ENCODE measurements around the gene CACNA1C.

Gene CACNA1C

DNA sequence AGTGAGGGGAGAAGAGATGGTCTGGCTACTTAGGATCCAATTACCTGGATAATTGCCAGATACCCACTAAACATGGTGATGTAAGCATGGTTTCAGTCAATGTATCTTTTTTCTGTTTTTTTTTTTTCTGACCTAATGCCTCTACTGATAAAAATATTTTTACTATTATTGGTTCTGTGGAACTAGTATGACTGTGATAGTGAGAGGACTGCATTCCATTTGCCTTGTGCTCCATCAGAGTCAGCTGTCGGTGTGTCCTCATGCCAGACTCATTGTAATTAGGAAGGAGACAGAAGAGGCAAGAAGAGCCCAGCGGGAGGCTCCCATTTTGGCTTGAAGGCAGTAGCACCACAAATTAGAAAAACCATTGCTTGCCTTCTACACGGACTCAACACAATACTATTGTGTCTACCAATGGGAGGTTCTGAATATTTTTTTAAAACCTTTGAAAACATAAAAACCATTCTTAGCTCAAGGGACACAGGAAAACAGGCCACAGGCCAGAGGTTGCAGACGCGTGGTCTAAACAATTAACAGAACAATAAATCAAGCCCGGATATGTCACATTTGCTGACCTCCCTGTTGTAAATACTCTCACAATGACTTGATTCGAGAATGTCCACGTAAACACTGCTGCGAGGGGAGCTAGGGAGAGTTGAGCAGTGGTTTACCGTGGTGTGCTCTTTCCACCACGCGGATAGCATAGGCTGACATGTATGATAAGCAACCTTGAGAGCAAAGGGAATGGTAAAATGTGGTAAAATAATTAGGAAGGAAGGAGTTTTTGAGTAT is 35.0 kb upstream of the CACNA1C start:
- no peak overlapping the region for H3K4me3 ChIP-seq (ENCODE audit: low read depth, low read length)
- TF ChIP-seq, protein P1, sequence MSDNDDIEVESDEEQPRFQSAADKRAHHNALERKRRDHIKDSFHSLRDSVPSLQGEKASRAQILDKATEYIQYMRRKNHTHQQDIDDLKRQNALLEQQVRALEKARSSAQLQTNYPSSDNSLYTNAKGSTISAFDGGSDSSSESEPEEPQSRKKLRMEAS (IDR thresholded peaks at IDR 0.05; ENCODE audit: low read depth, low read length), result no peak
- TF ChIP-seq, protein P2, sequence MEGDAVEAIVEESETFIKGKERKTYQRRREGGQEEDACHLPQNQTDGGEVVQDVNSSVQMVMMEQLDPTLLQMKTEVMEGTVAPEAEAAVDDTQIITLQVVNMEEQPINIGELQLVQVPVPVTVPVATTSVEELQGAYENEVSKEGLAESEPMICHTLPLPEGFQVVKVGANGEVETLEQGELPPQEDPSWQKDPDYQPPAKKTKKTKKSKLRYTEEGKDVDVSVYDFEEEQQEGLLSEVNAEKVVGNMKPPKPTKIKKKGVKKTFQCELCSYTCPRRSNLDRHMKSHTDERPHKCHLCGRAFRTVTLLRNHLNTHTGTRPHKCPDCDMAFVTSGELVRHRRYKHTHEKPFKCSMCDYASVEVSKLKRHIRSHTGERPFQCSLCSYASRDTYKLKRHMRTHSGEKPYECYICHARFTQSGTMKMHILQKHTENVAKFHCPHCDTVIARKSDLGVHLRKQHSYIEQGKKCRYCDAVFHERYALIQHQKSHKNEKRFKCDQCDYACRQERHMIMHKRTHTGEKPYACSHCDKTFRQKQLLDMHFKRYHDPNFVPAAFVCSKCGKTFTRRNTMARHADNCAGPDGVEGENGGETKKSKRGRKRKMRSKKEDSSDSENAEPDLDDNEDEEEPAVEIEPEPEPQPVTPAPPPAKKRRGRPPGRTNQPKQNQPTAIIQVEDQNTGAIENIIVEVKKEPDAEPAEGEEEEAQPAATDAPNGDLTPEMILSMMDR (IDR thresholded peaks at IDR 0.05; ENCODE audit: low read depth, low read length), result no peak
- TF ChIP-seq MYC (IDR thresholded peaks at IDR 0.05; ENCODE audit: low read depth, low read length), result no peak
- TF ChIP-seq POLR2A (IDR thresholded peaks at IDR 0.05; ENCODE audit: extremely low read depth, insufficient read length), result no peak
- no peak for DNase-seq (ENCODE audit: low read depth)

DNA sequence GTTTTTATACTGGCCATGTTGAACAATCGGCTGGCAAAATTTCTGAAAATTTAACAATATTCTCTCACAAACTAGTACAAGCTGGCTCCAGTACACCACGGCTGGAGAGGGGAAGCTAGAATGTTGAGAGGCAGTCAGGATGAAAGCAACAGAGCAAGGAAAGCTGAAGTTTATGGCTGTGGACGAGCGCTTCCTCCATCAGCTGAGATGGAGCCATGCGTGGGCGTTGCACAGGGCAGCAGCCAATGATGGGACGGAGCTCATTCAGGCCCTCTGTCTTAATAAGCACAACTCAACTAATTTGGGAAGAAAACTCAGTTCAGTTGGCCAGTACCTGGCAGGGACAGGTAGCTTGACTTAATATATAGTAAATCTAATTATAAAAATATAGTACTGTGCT is 34.4 kb upstream of the CACNA1C start:
- DNase-seq (ENCODE audit: low read depth), result no peak
- TF ChIP-seq POLR2A (IDR thresholded peaks at IDR 0.05; ENCODE audit: extremely low read depth, insufficient read length), result no peak
- H3K4me3 ChIP-seq (ENCODE audit: low read depth, low read length), result no peak overlapping the region

DNA sequence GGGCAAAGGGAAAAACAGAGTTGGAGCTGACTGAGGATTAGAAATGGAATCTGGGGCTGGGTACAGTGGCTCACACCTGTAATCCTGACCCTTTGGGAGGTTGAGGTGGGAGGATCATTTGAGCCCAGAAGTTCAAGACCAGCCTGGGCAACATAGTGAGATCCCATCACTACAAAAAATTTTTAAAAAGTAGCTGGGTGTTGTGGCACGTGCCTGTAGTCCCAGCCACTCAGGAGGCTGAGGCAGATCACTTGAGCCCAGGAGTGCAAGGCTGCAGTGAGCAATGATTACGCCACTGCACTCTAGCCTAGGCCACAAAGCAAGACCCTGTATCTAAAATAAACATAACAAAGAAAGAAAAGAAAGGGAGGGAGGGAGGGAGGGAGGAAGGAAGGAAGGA is 33.7 kb upstream of the CACNA1C start:
- no peak for DNase-seq (ENCODE audit: low read depth)
- no peak overlapping the region for H3K4me3 ChIP-seq (ENCODE audit: low read depth, low read length)
- TF ChIP-seq, protein P2 (IDR thresholded peaks at IDR 0.05; ENCODE audit: low read depth, low read length), result no peak

DNA sequence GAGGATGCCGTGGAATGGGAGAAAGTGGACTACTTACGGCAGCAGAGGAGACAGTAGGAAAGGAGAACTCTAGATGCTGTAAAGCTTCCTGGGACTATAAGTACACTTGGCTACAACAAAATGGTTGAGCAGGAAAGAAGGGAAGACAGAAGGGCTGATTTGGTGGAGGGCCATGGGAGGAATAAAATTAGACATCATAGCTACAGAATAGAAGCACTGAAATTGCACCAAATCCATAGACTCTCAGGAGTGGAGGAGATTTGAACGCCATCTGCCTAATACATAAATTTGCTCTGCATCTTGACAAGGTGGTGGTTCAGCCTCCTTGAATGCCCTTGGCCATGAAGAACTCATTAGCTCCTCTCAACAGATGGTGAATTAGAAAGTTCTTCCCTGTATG is 32.3 kb upstream of the CACNA1C start:
- no peak overlapping the region for H3K4me3 ChIP-seq (ENCODE audit: low read depth, low read length)
- DNase-seq (ENCODE audit: low read depth), result no peak
- TF ChIP-seq POLR2A (IDR thresholded peaks at IDR 0.05; ENCODE audit: extremely low read depth, insufficient read length) (no peak), MYC (IDR thresholded peaks at IDR 0.05; ENCODE audit: low read depth, low read length) (no peak)
- TF ChIP-seq, protein P1 (IDR thresholded peaks at IDR 0.05; ENCODE audit: low read depth, low read length), result no peak
- TF ChIP-seq, protein P2 (IDR thresholded peaks at IDR 0.05; ENCODE audit: low read depth, low read length), result no peak

DNA sequence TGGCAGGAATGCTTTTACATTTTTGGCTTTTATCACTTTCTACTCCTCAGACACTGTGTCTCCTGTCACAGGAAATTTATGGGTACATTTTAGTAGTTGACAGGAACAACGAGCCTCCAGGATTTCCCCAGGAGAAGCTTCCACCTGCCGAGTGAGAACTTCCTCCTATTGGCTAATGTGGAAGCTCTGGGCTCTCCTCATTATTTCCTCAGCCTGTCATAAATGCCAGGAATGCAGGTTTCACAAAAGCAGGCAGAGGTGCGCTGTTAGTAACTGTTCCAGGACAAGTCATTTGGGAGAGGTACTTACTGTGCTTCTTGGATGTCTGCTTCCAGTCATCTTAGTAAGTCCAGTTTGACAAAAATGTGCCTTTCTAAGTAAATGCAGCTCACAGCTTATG is 29.4 kb upstream of the CACNA1C start:
- H3K4me3 ChIP-seq (ENCODE audit: low read depth, low read length), result no peak overlapping the region
- no peak for TF ChIP-seq POLR2A (IDR thresholded peaks at IDR 0.05; ENCODE audit: extremely low read depth, insufficient read length)
- TF ChIP-seq, protein P1 (IDR thresholded peaks at IDR 0.05; ENCODE audit: low read depth, low read length), result no peak
- no peak for TF ChIP-seq MYC (IDR thresholded peaks at IDR 0.05; ENCODE audit: low read depth, low read length)
- TF ChIP-seq, protein P2 (IDR thresholded peaks at IDR 0.05; ENCODE audit: low read depth, low read length), result no peak
- no peak for DNase-seq (ENCODE audit: low read depth)

DNA sequence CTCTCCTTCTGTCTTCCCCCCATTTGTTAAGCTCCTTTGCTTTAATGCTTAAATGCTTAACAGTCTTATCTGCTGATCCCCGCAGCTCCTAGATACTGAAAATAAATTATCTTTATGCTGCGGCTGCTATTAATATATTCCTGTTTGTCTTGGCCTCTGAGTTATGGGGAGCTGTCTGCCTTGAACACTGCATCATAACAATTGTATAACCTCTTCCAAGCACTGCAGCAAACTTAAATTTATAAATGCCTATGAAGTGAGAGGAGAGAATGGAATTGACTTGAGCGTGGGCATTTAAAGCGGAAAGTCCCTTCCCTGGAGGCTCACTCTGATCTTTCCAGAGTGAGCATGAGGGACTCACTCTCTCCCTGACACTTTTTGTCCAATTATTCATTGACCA is 25.4 kb upstream of the CACNA1C start:
- no peak overlapping the region for H3K4me3 ChIP-seq (ENCODE audit: low read depth, low read length)
- DNase-seq (ENCODE audit: low read depth), result no peak
- TF ChIP-seq, protein P1 (IDR thresholded peaks at IDR 0.05; ENCODE audit: low read depth, low read length), result no peak
- TF ChIP-seq POLR2A (IDR thresholded peaks at IDR 0.05; ENCODE audit: extremely low read depth, insufficient read length) (no peak), MYC (IDR thresholded peaks at IDR 0.05; ENCODE audit: low read depth, low read length) (no peak)
- TF ChIP-seq, protein P2 (IDR thresholded peaks at IDR 0.05; ENCODE audit: low read depth, low read length), result no peak
